ENCODE data around the gene CEP63.
A peak's percentile ranks its signal among the peaks of the same experiment; 100 is the strongest.

Gene CEP63

DNA sequence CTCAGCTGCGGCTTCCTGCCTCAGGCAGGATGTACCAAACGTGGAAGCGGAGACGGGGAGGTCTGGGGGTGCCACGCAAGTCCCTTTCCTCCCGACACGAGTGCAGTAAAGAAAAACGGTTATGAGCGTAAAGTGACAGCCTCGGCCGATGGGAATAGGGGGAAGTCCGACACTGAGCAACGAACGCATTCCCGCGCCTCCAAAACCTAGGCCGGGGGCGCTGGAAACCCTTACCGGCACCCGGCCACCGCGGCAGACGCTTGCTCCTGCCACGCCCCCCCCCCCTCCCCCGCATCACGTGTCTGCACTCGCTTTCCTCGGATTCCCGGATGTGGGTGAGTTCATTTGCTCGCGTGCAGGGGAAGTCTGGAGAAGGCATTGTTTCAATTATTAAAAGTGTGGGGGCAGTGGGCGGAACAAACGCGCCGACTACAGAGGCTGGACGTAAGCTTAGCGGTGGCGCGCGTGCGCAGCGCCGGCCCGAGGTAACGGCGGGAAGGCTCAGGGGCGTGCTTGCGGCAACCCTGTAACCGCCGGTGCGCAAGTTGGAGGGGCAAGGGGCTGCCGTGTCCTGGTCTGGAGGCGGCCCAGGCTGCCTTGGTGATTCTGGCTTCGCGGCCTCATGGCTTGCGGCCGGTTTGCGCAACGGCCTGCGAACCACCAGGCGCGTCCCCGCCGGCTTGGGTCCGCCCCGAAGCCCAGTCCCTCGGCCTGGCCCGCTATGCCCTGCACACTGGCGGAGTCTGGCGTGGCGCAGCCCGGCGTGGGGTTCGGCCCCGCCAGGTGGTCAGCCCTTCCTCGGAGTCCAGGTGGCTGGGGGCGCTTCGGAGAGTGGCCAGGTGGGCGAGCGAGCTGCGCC, at the start of gene CEP63, which contains the start of gene ANAPC13:
TSS of gene CEP63 (plus strand) at position 340 of the 859 bp plus-strand sequence. CDS start 9,264 bp downstream, outside the sequence.
TSS of gene ANAPC13 (minus strand) at position 268 of the 859 bp plus-strand sequence. CDS start 3,081 bp downstream, outside the sequence.
- DNase-seq: peak; percentile 90

- no peak for DNase-seq
Measured at GRCh38 chr3:134437211-134437752, 48.6 kb upstream of the CEP63 start.

DNA sequence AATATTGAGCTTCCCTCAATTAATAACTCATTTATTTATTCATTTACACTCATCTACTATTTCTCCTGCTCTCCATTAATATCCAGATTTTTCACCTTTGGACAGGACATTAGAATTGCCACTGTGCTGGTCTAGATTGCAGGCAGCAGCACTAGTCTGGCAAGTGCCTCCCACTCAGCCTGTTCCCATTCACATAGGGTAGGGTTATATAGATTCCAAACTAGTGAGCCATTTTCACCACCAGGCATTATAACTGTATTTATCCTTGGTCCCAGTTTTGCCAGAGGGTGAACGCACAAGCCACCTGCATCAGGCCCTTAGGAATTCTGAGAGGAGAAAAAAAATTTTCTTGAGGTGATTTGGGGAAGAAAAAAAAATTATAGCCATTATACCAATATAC, 44.5 kb upstream of the CEP63 start:
- DNase-seq: no peak

- DNase-seq: no peak
Measured at GRCh38 chr3:134441821-134442220, 44.0 kb upstream of the CEP63 start.

DNA sequence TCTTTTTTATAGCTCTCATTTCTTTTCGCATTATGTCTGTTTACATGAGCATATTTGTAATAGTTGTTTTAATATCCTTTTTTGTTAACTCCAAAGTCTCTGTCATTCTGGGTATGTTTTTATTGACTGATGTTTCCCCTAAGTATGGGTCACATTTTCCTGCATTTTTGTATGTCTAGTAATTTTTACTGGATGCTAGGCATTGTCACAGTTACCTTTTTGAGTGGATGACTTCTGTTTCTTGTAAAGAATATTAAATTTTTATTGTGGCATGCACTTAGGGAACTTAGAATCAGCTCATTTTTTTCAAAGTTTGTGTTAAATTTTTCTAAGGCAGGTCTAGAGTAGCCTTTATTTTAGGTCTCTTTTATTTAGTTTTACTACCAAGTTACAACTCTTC, 40.8 kb upstream of the CEP63 start:
- no peak for DNase-seq

DNA sequence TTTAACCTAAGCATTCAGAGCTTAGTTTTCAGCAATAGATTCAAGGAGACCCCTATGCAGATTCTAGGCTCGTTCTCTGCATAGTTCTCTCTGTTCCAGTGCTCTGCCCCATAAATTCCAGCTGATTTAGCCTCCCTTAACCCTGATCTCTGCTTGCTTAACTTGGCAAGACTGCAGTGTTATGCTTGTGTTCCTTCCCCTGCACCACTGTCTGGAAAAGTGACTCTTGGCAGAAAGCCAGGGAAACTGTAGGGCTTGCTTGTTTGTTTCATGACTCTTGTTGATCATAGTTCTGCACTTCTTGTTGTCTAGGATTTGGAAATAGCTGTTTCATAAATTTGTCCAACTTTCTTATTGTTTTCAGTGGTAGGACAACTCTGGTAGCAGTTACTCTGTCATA, 40.2 kb upstream of the CEP63 start:
- DNase-seq: no peak

DNA sequence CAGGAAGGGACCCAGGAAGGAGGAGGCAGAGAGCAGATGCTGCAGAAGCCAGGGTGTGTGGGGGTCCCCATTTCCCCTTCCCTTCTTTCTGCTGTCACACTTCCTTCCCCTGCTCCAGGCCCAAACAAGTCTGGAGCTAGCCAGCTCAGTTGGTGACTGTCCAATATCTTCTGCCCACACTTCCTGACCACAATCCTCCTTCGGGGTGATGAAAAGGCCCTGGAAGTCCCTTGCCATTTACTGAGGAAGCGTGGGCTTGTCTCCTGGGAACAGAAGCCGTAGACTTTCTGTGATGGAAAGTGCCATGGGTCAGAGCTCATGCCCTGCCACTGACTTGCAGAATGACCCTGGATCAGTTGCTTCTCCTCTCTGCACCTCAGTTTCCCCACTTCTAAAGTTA, 39.1 kb upstream of the CEP63 start:
- DNase-seq: no peak

DNA sequence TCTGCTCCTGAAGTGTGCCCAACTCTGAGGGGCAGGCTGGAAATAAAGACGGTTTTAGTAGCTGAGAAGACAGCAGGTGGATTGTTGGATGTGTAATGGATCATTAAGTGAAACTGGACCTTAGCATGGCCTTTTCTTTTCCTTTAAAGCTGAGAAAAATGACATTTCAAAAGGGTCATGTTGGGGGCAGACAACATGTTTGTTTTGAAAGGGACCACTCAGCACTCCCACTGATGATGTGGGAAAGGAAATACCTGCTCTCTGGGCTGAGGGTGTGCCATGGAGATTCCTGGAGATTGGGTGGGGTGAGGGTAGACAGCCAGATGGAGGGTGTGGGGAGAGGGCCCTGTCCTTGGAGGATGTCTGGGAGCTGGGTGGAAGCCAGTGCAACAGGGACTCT, 38.5 kb upstream of the CEP63 start:
- no peak for DNase-seq

DNA sequence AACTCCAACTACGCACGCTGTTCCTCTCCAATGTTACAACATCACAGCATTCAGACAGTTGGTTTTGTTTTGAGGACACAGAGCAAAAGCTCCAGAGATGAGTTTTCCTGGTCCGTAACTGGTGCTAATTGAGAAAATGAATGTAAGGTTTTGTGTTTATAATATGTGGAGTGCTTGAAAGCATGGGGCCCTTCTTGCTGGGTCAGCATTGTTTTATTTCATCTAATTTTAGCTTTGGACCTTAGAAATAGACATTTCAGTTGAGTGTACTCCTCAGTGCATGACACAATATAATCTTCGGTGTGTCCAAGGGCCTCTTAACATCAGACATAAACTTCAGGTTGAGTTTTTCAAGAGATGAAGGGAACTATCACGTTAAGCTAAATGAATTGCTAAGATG, 37.2 kb upstream of the CEP63 start:
- DNase-seq: no peak

GRCh38 chr3:134449277-134449676, 36.6 kb upstream of the CEP63 start:
- DNase-seq: no peak

GRCh38 chr3:134449951-134450350, 35.9 kb upstream of the CEP63 start:
- DNase-seq: no peak

GRCh38 chr3:134453631-134454030, 32.2 kb upstream of the CEP63 start:
- DNase-seq: no peak

- no peak for DNase-seq
Measured at GRCh38 chr3:134457376-134458074, 28.3 kb upstream of the CEP63 start.

DNA sequence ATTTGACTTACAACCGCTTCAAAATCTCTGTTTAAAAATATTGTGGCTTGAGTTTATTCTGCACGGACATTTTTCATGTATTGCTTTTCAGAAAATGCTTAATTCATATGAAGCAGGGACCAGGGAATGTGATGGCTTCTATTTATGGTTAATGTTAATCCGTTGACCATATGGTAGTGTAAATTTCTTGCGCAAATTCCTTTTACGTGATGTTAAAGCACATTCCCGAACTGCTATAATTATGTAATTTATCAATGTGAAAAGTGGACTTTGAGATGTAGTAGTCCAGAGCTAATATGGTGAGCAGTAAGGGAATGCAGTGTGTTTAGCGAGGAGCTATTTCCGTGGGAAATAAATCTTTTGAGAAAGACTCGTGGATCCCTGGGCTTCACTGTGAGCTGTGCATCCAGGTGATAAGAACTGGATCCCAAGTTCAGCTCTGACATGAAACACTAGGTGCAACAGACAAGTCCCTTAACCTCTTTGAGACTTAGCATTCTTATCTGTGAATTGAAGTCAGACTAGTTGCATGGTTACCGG, 27.4 kb upstream of the CEP63 start:
- no peak for DNase-seq

GRCh38 chr3:134459562-134459961, 26.3 kb upstream of the CEP63 start:
- DNase-seq: no peak

DNA sequence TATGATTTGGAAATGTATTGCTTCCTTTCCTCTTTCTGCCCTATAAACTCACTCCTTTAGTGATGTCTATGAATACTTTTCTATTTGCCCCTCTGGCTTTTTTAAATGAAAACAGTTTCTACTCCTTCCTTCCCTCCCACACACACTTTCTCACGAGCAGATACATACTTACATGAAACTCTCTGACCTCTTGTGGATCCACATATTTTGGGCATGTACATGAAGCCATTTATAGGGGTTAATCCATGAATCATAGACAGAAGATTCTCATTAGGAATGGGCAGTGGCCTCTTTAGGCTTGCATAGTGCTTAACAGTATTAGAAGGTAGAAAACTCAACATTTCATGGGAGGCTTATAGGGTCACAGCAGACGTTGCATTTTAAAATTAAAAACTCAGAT, 24.9 kb upstream of the CEP63 start:
- DNase-seq: peak; percentile 64

- peak; percentile 57 for DNase-seq
Measured at GRCh38 chr3:134462331-134462941, 23.4 kb upstream of the CEP63 start.

DNA sequence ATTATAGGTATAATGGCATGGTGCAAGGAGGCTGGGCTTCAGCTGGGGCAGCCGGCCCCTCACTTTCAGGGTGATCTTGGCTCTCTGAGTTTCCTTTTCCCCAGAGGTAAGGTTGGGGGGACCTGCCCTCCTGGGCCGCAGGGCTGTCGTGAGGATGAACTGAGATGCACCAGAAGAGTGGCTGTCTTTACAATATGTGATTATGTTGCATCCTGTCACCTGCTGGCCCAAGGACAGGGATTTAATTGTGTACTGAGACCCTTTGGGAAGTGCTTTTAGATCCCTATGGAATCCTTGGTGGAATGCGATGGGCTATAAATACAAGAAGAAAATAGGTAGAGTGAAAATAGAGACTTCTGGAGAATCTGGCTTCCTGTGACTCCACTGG, 22.2 kb upstream of the CEP63 start:
- no peak for DNase-seq

- DNase-seq: peak; percentile 94
Measured at GRCh38 chr3:134464064-134464688, 21.7 kb upstream of the CEP63 start.

GRCh38 chr3:134464689-134465365, 21.0 kb upstream of the CEP63 start:
- DNase-seq: no peak

- DNase-seq: no peak
Measured at GRCh38 chr3:134466331-134466730, 19.5 kb upstream of the CEP63 start.

- no peak for DNase-seq
Measured at GRCh38 chr3:134468519-134468918, 17.3 kb upstream of the CEP63 start.
